Activated T-cell treated with anti-CD3 and anti-CD28 coated beads, Interleukin-2, amount 50 U/mL, for 1 hour (primary cell): ENCODE data around the gene TMEM178B.

Source experiments
- DNase-seq: peaks from one replicate; pipeline ENCODE4 v3.0.0-alpha.2; 2020

The TMEM178B gene

DNA sequence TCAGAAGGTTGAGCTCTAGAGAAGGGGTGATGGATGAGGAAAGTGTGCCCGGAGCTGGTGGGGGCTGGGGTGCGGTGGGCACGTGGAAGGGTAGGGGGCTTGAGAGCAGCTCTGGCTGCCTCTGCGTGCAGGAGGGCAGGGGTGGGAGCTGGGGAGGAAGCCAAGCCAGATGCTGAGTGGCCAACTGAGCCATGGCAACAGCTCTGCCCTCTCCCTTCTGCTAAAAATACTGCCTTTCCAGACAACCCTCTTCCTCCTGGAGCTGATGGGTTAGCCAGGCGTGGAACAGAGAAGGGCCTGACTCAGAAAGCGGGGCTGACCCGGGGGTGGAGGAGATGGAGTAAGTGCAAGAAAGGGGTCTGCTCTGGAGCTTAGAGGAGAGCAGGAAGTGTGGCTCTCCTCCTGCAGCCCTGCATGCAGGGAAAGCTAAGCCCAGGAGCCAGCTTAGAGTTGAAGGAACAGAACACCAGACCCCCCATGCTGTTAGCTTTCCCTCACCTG, 362.8 kb downstream of the TMEM178B start:
- no peak for DNase-seq

DNA sequence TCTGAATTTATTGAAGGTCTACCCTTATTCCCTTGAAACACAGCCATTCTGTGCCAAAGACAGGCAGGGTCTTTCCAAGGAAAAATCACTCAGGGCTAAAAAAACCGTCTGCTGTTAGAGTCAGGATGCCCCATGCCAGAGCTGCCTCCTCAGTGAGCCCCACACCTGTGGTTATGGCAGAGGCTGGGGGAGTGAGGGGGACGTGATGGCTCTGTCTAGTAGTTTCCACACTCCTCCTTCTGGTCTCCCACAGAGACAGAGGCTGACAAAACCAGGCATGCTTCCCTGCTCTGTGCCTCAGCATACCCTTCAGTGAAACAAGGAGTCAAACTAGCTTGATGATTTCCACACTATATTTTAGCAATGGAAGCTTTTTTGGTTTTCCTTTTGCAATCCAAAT, 365.3 kb downstream of the TMEM178B start:
- DNase-seq: no peak

DNA sequence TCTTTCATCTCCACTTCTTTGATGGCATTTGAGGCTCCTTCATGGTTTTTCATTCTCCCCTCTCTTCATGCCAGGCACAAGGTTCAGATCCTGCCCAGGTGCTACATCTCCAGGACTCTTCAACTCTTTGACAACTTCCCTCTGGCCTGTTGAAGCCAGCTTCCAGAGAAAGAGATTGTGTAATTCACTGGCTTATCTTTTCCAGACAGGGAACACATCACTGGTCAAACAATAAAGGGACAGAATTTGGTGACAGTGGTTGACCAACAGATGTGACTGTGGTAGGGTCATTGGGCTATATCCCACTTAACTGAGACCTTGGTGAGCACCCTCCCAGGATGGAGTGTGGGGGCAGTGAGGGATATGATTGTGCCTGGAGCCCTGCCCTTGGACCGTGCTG, 365.9 kb downstream of the TMEM178B start:
- no peak for DNase-seq

DNA sequence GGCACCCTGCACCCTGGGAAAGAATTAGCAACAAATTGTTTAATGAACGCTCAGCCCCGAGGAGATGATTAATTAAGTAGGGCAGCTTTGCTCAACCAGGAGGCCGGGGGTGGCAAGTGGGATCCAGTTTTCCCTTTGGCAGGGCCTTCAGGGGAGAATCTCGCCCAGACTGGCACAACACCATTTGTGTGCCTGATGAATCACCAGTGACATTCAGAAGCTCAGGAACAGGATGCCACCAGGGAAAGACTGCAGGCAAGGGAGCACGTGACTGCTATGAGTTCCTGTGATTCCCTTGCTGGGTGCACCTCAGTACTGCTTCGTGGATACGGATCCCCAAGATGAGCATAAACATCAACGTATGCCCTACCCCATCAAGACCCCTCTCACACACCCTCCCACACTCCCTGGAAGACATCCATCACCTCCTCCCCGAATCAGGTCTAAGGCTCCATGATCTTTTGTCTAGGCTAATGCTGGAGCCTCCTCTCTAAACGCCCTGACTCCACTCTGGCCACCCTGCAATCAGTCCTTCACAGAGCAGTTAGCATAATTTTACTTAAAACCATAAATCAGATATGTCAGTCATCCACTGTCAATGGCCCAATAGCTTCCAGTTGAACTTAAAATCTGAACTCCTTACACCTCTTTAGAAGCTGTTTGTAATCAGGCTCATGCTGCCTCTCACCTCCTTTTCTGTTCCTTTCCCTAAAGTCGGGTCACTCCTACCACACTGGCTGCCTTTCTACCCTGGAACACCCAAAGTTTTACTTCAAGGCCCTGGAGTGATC, 368.2 kb downstream of the TMEM178B start:
- no peak for DNase-seq

DNA sequence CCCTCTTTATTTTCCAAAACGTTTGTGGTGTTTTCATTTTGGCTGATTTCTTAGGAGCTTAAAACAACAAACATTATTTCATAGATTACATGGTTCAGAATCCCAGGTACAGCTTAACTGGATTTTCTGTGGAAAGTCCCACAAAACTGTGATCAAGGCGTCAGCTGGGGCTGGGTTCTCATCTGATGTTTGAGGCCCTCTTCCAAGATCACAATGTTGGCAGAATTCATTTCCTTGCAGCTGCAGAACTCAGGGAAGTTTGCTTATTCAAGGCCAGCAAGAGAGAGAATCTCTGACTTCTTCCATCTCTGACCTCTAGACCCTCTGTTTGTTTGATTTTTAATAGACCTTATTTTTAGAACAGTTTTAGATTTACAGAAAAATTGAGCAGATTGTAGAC, 368.9 kb downstream of the TMEM178B start:
- DNase-seq: no peak

DNA sequence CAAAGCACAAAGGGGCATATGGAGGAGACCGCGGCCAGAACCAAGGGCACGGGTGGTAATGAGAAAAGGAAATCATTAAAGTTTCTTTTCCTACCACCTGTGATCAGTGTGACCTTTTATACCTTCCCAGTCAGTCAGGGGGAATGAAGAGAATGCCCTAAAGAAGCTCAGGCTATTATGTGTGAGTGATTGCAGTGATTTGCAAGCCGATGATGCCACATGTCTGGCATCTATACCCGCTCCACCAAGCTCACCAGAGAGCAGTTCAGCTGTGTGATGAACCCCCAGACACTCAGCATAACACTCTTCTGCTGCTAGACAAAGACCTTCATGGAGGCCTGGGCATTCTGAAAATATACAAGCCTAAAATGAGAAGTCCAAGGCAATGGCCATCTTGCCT, 371.1 kb downstream of the TMEM178B start:
- DNase-seq: no peak

DNA sequence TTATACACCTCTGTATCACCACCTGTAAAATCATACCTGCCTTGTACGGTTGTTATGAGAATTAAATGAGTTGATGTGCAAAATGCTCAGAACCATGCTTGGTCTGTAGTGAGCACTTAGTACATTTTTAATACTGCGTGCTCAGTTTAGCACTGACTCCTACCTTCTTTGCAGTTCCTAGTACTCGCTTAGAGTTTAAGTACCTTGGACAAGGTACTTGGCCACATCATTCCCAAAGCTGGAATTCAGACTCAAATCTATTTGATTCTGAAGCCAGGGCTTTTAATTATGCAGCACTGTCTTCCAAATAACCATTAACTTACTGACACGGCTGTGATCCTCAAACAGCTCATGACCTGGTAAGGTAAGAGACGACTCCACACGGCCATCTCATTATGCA, 377.4 kb downstream of the TMEM178B start:
- DNase-seq: no peak

DNA sequence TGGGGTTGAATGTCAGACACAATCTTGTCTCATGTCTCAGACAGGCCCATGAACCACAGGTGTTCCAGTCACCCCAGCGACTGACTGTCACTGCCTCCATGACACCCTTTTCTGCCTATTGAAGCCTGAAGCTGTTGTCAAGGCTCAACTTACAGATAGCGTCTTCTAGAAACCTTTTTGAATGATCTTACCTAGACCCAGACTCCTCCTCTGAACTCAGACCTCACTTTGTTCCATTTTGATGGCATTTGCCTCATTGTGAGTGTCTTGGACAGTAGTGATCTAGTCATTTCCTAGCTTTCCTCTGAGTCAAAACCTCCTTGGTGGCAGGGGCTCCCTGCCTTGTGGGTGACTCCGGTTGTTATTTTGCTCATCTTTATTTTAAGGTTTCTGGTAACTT, 379.0 kb downstream of the TMEM178B start:
- DNase-seq: no peak

DNA sequence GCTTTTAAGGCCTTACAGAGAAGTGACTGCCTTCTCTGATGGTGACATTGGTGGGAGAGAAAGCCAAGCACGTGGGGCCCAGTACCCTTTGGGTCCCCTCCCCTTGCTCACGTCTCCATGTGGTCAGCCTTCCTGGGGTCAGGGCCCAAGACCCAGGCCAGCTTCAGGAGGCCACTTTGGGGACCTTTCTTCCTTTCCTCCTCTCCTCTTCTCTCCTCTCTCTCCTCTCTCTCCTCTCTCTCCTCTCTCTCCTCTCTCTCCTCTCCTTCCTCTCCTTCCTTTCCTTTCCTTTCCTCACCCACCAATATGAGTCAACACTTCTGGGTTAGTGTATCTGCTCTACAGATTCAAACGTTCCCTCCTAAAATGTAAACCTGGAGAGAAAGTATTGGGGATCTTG, 380.5 kb downstream of the TMEM178B start:
- DNase-seq: no peak

DNA sequence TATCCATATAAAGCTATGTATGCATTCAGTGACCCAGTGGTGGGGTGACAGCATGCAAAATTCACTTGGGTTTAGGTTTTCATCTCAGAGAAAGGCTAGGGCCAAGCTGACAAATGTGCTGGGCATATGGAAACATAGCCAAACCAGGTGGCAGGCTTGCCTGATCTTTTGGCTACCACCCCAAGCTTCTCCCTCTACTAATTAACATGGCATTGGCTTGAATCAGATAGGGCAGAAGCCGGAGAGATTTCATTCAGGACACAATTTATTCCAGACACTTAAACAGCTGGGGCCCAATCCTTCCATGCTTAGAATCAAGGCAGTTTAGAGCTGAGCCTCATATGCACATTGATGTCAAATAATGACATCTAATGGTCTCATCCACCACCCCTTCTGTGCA, 381.9 kb downstream of the TMEM178B start:
- DNase-seq: no peak

DNA sequence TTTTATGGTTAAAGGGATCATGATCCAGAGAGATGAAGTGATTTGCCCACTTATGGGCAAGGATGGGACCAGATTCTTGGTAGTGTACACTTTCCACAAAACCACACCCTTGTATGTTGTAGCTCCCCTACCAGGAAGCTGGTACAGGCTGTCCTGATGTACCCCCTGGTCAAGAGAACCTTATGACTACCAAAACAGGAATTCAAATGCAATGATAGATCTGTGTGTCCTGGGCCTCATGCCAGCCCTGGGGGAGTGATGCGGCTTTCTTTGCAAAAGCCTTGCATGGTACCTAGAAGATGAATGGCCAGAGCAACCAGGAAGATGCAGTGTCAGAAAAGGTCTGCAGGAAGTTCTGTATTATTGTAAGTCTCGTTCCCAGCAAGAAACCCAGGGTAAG, 382.4 kb downstream of the TMEM178B start:
- DNase-seq: no peak

DNA sequence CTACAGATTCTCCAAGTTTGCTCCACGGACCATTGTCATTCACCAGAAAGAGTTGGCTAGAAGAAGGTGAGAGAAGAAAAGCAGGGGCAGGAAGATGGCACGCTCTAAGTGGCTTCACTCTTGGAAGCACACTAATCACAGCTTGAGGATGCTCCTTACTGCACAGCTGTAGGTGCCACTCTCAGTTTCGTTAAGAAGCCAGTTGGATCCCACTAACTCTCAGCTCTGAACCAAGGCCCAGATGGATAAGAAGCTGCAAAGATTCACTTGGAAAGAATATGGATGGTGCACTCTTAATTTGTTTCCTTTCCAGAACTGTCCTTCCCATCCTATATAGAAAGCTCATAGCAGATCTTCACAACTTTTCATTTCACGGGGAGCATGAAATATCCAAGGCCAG, 382.8 kb downstream of the TMEM178B start:
- no peak for DNase-seq

DNA sequence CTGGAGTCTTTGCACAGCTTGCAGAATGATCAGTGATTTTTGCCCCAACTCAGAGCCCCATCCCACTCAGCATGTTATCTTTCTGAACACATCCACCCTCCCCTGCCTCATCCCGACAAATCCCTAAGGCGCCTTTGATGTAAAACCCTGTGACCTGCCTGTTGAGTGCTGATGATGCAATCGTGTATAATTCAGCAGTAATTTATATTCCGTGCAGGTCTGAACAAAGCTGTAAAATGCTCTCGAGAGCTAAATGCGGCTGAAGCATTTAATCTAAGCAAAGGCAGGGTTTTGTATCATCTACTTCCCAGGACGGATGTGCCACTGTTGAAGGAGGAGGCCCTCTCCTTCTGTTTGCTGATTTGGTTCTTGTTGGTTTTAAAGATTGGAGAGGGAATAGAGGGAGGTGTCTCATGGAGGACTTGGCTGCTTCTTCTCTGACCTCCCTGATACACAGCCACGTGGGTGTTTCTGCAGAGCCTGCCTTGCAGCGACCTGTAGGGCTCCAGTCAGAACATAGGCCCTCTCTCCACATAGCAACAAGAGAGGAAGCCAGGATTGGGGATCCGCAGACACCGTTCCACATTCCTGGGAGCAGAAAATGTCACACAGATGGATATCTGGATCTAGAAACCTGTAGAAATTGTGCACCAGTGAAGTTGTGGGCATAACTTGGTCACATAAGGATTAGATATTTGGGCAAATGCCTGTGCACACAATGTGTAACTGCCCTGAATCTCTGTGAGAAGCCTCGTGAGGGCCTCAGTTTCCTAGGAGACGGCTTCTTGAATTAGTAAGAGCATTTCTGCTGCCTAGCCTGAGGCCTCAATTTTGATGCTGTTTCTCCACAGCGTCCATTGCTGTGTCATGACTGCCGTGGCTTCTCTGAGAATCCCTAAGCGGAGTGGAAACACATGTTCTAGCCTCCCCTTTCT, 387.2 kb downstream of the TMEM178B start:
- no peak for DNase-seq

DNA sequence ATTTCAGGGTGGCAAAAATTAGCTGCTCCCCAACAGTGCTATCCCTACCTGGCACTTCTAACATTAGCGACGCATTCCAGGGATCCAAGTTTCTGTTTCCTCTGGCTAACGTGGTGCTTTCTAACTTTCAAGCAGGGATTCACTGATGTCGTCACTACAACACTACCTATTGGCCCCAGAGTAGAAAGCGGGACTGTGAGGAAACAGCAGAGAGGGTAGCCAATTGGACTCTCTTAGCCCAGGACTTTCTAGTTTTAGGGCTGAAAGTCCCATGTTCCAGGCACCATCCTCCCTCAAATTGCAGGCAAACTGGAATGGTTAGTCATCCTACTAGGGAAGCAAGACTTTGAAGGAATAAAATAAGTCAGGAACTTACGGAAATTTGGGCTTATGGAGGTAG, 388.1 kb downstream of the TMEM178B start:
- no peak for DNase-seq

DNA sequence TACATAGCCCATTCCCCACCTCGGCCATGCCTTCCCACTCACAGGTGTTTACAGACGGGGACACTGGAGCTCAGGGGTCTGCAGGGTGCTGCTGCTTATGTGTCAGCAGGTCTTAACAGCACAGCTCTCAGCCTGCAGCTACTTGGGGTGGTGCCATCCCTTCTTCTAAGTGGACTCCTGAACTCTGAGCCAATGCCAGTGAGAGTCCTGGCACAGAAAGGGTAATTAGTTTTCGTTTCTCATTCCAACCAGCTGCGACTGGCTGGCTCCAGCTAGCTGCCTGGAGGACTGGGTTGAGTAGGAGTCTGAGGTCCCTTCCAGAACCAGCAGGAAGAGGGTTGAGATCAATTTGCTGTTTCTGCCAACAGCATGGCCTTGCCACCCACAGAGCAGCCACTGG, 389.1 kb downstream of the TMEM178B start:
- DNase-seq: no peak

DNA sequence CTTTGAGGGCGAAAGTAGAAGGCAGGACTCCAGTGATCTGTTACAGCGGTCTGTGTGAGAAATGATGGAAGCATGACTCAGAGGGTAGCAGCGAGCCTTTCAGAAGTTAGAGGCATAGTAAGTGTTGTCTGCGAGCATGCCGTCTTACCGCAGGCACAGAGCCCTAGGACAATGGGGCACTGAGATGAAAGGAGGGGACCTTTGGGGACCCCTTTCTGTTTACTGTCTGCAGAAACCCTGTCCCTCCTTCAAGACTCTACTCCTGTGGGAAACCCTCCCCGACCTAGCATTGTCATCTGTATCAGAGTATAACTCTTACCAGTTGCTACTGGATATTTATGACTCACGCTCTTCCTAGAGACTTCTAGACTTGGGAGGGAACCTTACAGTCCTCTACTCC, 390.1 kb downstream of the TMEM178B start:
- DNase-seq: no peak

DNA sequence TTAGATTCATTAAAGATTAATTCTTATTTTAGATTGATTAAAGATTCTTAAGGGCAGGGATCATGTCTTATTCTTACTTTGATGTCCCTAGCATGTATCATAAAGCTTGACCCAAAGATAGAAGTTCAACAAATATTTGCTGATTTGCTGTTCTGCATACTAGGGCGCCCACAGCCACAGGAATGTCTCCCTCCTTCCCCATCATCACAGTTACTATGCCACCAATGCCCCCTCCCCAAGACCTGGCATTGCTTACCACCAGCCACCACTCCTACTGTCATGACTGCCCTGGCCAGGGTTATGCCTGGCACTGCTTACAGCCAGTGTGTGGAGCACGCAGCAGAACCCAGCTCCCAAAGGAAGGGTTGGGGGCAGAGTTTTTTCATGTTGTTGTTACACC, 390.7 kb downstream of the TMEM178B start:
- no peak for DNase-seq

DNA sequence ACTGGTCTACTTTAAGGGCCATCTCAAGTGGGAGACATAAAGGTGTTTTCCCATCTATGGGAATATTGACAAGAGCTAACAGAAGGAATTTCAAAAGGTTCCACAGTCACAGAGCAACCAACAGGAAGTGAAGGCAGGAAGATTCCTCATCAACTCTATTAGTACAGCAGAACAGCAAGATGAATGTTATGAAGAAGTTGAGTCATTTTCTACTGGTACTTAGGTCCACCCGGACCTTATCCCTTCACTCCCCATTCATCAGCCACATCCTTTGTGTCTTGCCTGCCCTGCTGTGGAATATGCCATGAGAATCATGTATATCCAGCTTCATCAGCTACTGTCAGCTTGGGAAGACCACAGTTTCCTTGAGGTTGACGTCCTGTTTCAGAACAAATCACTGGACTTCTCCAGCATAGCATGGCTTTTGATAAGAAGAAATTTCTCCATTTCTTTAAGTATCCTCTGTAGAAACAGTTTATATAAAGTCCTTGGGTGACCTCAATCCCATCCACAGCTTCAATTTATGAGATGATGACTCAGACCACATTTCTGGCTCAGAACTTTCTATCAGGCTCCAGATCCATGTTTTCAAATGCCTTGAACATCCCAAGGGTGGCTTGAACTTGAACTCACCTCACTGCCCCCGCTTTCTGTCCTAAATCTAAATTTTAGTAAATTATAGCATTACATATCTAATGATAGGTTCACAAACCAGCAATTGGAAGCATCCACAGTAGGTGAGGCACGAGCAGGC, 392.5 kb downstream of the TMEM178B start:
- DNase-seq: no peak

DNA sequence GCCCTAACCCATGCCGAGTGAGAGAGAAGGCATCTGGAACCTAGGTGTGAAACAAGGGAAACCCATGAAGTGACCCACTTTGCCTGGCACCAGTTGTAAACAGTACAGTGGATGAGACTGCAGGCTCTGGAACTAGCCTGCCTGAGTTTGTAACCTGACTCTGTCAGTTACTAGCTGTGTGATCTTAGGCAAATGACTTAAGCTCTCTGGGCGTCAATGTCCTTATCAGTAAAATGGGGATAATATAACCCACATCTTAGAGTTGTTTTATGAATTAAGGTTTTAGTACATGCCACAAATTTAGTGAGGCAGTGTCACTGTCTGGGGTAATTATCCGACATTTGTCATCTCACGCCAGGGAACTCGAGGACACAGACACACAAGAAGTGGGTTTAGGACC, 394.5 kb downstream of the TMEM178B start:
- no peak for DNase-seq

DNA sequence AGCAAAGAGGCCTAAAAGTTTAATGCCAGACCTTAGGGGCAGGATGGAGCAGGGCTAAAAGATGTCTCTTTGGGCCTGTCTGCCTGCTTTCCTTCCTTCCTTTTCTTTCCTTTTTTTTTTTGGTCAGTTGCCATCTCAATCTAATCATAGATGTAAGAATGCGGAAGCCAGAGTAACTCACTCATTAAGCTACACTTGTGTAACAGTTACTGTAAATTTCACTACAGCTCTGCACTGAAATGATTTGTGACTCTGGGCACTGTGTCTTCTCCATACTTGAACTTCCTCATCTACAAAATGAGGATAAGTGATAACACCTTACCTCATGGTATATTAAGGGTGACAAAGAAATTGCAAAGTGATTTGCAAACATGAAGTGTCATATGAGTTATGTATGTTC, 401.8 kb downstream of the TMEM178B start:
- no peak for DNase-seq

DNA sequence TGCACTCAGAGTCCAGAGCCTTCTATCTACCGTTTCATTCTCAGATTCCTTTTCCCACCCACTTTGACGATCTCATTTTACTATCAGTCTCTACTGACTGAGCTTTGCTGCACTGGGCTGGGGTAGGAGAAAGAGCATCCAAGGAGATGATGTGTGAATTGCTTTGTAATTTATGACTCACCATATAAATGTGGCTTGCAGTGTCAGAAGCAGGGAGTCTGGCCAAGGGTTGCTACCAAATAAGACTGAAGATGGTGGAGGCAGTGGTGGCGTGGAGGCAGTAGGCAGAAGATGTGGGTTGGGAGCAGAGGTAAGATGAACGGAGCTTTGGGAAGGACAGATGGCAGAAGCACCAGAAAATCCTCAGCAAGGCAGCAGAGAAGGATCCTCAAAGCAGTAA, 404.0 kb downstream of the TMEM178B start:
- DNase-seq: no peak

DNA sequence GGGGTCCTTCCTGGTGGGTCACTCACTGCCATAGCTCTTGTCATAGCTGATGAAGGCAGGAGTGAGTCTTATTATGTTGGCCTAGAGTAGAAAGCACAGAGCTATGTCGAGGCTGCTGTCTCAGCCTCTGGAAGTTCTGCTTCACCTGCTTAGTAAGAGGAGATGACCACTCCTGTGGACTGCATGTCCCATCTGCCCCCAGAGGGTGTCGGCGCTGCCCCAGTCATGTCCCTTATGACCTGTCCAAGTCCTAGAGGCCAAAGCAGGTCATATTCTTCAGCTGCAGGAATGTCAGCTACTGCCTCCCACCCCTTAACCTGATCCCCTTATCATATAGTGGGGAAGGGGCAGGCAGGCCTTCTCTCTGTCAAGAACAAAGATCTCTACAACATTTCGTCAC, 405.0 kb downstream of the TMEM178B start:
- no peak for DNase-seq

DNA sequence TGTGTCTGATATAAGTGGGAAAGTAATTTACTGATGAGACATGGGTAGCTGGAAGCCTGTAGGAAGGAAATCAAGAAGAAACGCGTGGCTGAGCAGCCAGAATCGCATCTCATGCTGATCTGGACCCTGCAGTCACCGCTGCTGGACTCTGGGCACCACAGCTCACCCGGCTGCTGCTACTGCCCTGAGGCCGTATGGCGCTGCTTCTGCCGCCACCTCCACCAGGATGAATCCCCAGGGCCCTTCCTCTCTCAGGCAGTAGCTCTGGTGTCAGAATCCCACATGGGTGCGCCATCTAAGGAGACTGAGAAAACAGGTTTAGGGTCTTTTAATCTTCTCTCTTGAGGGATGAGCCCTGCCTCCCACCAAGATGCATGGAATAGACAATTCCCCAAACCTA, 407.1 kb downstream of the TMEM178B start:
- DNase-seq: no peak
